Lower leg skin (tissue), 3 donors: ENCODE measurements around the gene SERTAD2.

ENCODE experiments used
- CTCF ChIP-seq, 3 donors: fragments of 450-650 bp; IDR thresholded peaks; one replicate each; pipeline ENCODE4 v1.5.1; 2016; ENCODE audit warnings: antibody characterized with exemption in 3 of 3, mild to moderate bottlenecking in 3 of 3, moderate library complexity in 2 of 3
- POLR2A ChIP-seq, 2 donors: fragments of 450-650 bp; IDR thresholded peaks; one replicate each; pipeline ENCODE4 v1.6.1; 2016 to 2017; ENCODE audit warnings: antibody characterized with exemption in 2 of 2, mild to moderate bottlenecking in 1 of 2, moderate library complexity in 1 of 2

- TF ChIP-seq CTCF (IDR thresholded peaks at IDR 0.05) (no peak), POLR2A (IDR thresholded peaks at IDR 0.05) (no peak)
Observed at GRCh38 chr2:64696636-64697035, 42.9 kb upstream of the SERTAD2 start.
